ENCODE data around the gene SETD2. TPM values are rescaled to one million over a fixed set of nuclear protein-coding genes. Genes with fewer than 3 reads are reported as not detected.
A peak's percentile ranks its signal among the peaks of the same experiment; 100 is the strongest.

SETD2 gene
- total RNA-seq, 6 experiments from 2014 or later = 20.3 to 27.0 (median 21.9) TPM

- no peak overlapping the region for H3K4me3 ChIP-seq
- intact Hi-C loops (cut with DNase I) = no loop called here
- H3K27ac ChIP-seq = peak overlapping the region in 1 of 3 donors; percentile 82
- H3K27me3 ChIP-seq = no peaks in the 10 kb centered on the region
- WGBS (ENCODE audit: insufficient coverage, low coverage, low lambda C conversion rate, missing lambda C conversion rate) = 70% methylated on average over 2 of the region's 2 CpGs
- peaks cover 2 to 74% (median 34%) of the 10 kb centered on the region in 4 donors for H3K4me1 ChIP-seq
- no peak for ATAC-seq
- no peak for DNase-seq
- no peaks in the 10 kb centered on the region for H3K9me3 ChIP-seq
- H3K36me3 ChIP-seq = no peaks in the 10 kb centered on the region
- TF ChIP-seq POLR2A (IDR thresholded peaks at IDR 0.05) (no peak), CTCF (IDR thresholded peaks at IDR 0.05) (no peak)
Observed at GRCh38 chr3:46972396-46972795, 191.5 kb downstream of the SETD2 start.

- Histone ChIP-seq H3K27ac (peak overlapping the region in 2 of 3 donors; percentile 17 to 82), H3K27me3 (no peaks in the 10 kb centered on the region), H3K4me1 (peaks cover 2 to 76% (median 37%) of the 10 kb centered on the region in 4 donors), H3K36me3 (no peaks in the 10 kb centered on the region), H3K4me3 (no peak overlapping the region), H3K9me3 (no peaks in the 10 kb centered on the region)
- DNase-seq = no peak
- intact Hi-C loops (cut with DNase I) = no loop called here
- 33% methylated on average over 1 of the region's 1 CpG for WGBS (ENCODE audit: insufficient coverage, low coverage, low lambda C conversion rate, missing lambda C conversion rate)
- no peak for ATAC-seq
- TF ChIP-seq POLR2A (IDR thresholded peaks at IDR 0.05) = no peak
- TF ChIP-seq CTCF (IDR thresholded peaks at IDR 0.05) = no peak
Observed at GRCh38 chr3:46971742-46972141, 192.2 kb downstream of the SETD2 start.

- no peak for TF ChIP-seq CTCF (IDR thresholded peaks at IDR 0.05)
- no peak for TF ChIP-seq POLR2A (IDR thresholded peaks at IDR 0.05)
- WGBS (ENCODE audit: insufficient coverage, low coverage, low lambda C conversion rate, missing lambda C conversion rate) = 43% methylated on average over 6 of the region's 6 CpGs
- Histone ChIP-seq H3K9me3 (no peaks in the 10 kb centered on the region), H3K4me1 (peaks cover 2 to 82% (median 39%) of the 10 kb centered on the region in 4 donors), H3K36me3 (no peaks in the 10 kb centered on the region), H3K27me3 (no peaks in the 10 kb centered on the region), H3K27ac (peak overlapping the region; percentile 17 to 82 (median 21)), H3K4me3 (no peak overlapping the region)
- ATAC-seq (no peak), DNase-seq (no peak)
- intact Hi-C loops (cut with DNase I) = no loop called here
Observed at GRCh38 chr3:46971151-46971550, 192.8 kb downstream of the SETD2 start.

- WGBS (ENCODE audit: insufficient coverage, low coverage, low lambda C conversion rate, missing lambda C conversion rate) = 8% methylated on average over 3 of the region's 3 CpGs
- Histone ChIP-seq H3K27me3 (no peaks in the 10 kb centered on the region), H3K27ac (peak overlapping the region in 1 of 3 donors; percentile 82), H3K4me1 (peaks cover 2 to 85% (median 40%) of the 10 kb centered on the region in 4 donors), H3K36me3 (no peaks in the 10 kb centered on the region), H3K9me3 (no peaks in the 10 kb centered on the region), H3K4me3 (no peak overlapping the region)
- ATAC-seq (peak; percentile 78 to 88 (median 84)), DNase-seq (peak; percentile 68 to 93 (median 88))
- TF ChIP-seq POLR2A (IDR thresholded peaks at IDR 0.05) = no peak
- no peak for TF ChIP-seq CTCF (IDR thresholded peaks at IDR 0.05)
- intact Hi-C loops (cut with DNase I) = no loop called here
Observed at GRCh38 chr3:46970391-46971091, 193.4 kb downstream of the SETD2 start.

Measured in right lobe of liver (tissue), 6 donors.